ENCODE data around the gene MYO18B.
"Not testable (repeated sequence)": the region's sequence is repeated elsewhere in the genome, so short reads cannot be mapped to it uniquely, and the experiment has no call there.

MYO18B gene

GRCh38 chr22:25970374-25970911 lies 228.5 kb downstream of the MYO18B start:
- in situ Hi-C loops (cut with MboI; ENCODE audit: low sequenced_read_pairs): no loop called here

GRCh38 chr22:25970999-25971811 lies 229.2 kb downstream of the MYO18B start:
- in situ Hi-C loops (cut with MboI; ENCODE audit: low sequenced_read_pairs): no loop called here

GRCh38 chr22:25972397-25972796 lies 230.4 kb downstream of the MYO18B start:
- in situ Hi-C loops (cut with MboI; ENCODE audit: low sequenced_read_pairs): no loop called here

GRCh38 chr22:25976356-25976755 lies 234.4 kb downstream of the MYO18B start:
- in situ Hi-C loops (cut with MboI; ENCODE audit: low sequenced_read_pairs): no loop called here

GRCh38 chr22:25979968-25980367 lies 238.0 kb downstream of the MYO18B start:
- in situ Hi-C loops (cut with MboI; ENCODE audit: low sequenced_read_pairs): no loop called here

GRCh38 chr22:25984911-25985310 lies 242.9 kb downstream of the MYO18B start:
- in situ Hi-C loops (cut with MboI; ENCODE audit: low sequenced_read_pairs): not testable (repeated sequence)

GRCh38 chr22:25987948-25988347 lies 246.0 kb downstream of the MYO18B start:
- in situ Hi-C loops (cut with MboI; ENCODE audit: low sequenced_read_pairs): no loop called here

- in situ Hi-C loops (cut with MboI; ENCODE audit: low sequenced_read_pairs): no loop called here
These were observed 249.0 kb downstream of the MYO18B start for GRCh38 chr22:25990940-25991339.

- in situ Hi-C loops (cut with MboI; ENCODE audit: low sequenced_read_pairs): no loop called here
These were observed 250.3 kb downstream of the MYO18B start for GRCh38 chr22:25992331-25992730.

GRCh38 chr22:25996669-25997068 lies 254.7 kb downstream of the MYO18B start:
- in situ Hi-C loops (cut with MboI; ENCODE audit: low sequenced_read_pairs): no loop called here

- in situ Hi-C loops (cut with MboI; ENCODE audit: low sequenced_read_pairs): no loop called here
These were observed 256.1 kb downstream of the MYO18B start for GRCh38 chr22:25997886-25998775.

- in situ Hi-C loops (cut with MboI; ENCODE audit: low sequenced_read_pairs): no loop called here
These were observed 260.5 kb downstream of the MYO18B start for GRCh38 chr22:26002456-26002855.

GRCh38 chr22:26004477-26004876 lies 262.5 kb downstream of the MYO18B start:
- in situ Hi-C loops (cut with MboI; ENCODE audit: low sequenced_read_pairs): no loop called here

GRCh38 chr22:26008587-26008986 lies 266.6 kb downstream of the MYO18B start:
- in situ Hi-C loops (cut with MboI; ENCODE audit: low sequenced_read_pairs): no loop called here

GRCh38 chr22:26016916-26017315 lies 274.9 kb downstream of the MYO18B start:
- in situ Hi-C loops (cut with MboI; ENCODE audit: low sequenced_read_pairs): no loop called here

- in situ Hi-C loops (cut with MboI; ENCODE audit: low sequenced_read_pairs): no loop called here
These were observed 275.9 kb downstream of the MYO18B start for GRCh38 chr22:26017932-26018331.

- in situ Hi-C loops (cut with MboI; ENCODE audit: low sequenced_read_pairs): no loop called here
These were observed 277.6 kb downstream of the MYO18B start for GRCh38 chr22:26019596-26019995.

GRCh38 chr22:26021516-26021915 lies 279.5 kb downstream of the MYO18B start:
- in situ Hi-C loops (cut with MboI; ENCODE audit: low sequenced_read_pairs): no loop called here

- in situ Hi-C loops (cut with MboI; ENCODE audit: low sequenced_read_pairs): no loop called here
These were observed 281.3 kb downstream of the MYO18B start for GRCh38 chr22:26023104-26023775.

- in situ Hi-C loops (cut with MboI; ENCODE audit: low sequenced_read_pairs): no loop called here
These were observed 283.6 kb downstream of the MYO18B start for GRCh38 chr22:26025626-26026025.

GRCh38 chr22:26027341-26027740 lies 285.4 kb downstream of the MYO18B start:
- in situ Hi-C loops (cut with MboI; ENCODE audit: low sequenced_read_pairs): no loop called here
